GM19452 (cell line): ENCODE data around the gene FYN.
A peak's percentile ranks its signal among the peaks of the same experiment; 100 is the strongest.

Source experiments
- ATAC-seq: cut with Tn5 transposase; IDR thresholded peaks from one replicate; pipeline ENCODE4 v1.9.1; 2021; ENCODE audit not compliant: unreplicated experiment

FYN gene

GRCh38 chr6:111809264-111809663 is 64.0 kb downstream of the FYN start:
- no peak for ATAC-seq

DNA sequence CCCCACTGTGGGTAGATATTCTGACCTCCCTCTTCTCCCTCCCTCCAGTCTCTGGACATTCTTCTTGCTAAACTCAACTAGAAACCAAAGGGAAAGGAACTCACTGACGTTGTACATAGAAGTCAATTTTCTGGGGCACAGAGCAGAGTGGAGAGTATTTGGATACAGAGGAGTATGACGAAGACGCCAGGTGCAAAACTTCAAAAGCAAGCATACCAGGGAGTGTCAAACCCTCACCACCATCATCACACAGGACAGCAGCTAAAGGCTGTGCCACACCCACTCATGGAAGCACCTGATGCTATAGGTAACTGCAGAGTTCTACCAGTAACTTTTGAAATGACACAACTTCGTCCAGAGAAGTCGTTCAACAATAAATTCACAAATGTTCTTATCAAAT is 64.8 kb downstream of the FYN start:
- ATAC-seq: no peak

DNA sequence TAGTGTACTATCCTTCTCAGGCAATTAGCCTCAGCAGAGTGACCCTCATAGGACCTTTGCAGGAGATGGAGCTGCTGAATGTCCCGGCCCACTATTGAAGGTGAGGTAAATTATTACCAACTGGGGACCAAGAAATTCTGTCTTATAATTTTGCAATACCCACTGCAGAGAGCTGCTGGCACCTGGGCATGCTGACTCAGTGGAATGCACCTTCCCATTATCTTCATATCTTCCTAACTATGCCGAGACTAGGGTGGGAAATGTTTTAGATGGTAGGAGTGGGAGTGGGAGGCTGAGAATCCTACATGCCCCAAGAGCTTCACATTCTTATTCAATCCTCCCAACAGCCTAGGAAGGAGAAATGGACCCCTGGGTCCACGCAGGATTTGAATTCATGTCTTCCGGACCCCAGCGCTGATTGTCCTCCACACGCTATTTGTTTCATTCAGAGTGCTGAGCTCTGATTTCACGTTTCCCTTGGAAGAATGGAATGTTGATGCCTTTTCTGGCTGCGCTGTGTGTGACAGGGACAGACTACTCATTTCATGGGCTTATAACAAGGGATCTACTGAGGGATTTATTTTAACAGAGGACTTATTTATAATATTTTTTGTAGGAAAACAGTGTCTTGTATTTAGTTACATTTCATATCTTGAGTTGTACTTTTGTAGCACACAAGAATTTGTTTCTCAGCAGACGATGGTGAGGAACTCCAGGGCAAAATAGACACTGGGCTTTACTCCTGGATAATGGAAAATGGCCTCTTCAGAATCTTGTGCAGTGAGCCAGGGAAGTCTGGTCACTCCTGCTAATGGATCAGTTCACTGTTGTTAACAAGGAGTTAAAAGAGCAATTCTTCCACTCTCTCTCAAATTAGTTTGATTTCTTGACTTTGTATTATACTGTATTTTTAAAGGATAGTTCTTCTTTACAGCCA is 66.4 kb downstream of the FYN start:
- ATAC-seq: no peak

DNA sequence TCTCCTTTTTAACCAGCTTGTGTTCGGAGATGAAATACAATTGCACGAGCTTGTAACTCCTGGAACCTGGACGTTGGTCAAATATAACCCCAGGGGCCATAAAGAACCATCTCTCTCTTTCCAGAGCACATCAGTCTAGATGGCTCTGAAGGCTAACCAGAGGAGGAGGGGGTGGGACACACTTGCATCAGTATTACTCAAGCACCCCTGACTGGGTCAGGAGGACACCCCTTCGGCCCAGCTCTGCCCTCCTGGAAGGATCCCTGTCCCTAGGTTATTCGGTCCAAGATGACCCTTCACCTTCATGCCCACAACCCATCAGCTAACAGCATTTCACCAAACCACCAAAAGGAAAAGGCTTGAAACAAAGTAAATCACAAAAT is 67.1 kb downstream of the FYN start:
- ATAC-seq: peak; percentile 7

DNA sequence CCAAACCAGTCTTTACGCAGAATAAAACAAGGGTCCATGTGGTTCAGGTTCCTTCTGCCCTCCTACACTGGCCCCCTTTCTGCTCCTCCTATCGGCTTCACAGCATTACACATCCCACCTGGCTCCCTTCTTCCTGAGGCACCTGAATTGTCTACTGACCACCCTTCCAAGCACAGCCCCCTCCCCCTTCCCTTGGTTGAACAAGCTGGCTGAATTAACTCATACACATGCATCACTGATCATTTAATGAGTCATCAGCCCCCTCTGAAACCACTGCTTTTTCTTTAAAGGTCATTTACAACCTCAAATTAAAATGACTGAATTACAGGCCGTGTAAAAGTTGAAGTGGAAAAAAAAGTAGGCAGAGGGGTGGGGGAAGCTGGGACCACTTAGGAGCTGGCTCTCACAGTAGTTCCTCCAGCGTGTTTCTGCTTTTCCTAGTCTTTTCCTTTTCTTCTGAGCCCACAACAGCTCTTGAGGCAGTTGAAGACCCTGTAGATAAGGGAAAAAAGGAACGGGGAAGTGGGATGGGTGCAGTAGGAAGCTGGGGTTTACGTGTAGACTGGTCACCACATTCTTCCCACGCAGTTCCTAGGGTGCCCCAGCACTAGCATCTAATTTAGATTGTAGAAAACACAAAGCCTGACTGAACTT is 67.6 kb downstream of the FYN start:
- peak; percentile 51 for ATAC-seq

GRCh38 chr6:111804627-111805235 is 68.5 kb downstream of the FYN start:
- ATAC-seq: peak; percentile 72

- no peak for ATAC-seq
Observed at GRCh38 chr6:111803804-111804203, 69.4 kb downstream of the FYN start.

- no peak for ATAC-seq
Observed at GRCh38 chr6:111803371-111803770, 69.9 kb downstream of the FYN start.

- no peak for ATAC-seq
Observed at GRCh38 chr6:111802720-111803330, 70.4 kb downstream of the FYN start.

- ATAC-seq: no peak
Observed at GRCh38 chr6:111802015-111802414, 71.2 kb downstream of the FYN start.

DNA sequence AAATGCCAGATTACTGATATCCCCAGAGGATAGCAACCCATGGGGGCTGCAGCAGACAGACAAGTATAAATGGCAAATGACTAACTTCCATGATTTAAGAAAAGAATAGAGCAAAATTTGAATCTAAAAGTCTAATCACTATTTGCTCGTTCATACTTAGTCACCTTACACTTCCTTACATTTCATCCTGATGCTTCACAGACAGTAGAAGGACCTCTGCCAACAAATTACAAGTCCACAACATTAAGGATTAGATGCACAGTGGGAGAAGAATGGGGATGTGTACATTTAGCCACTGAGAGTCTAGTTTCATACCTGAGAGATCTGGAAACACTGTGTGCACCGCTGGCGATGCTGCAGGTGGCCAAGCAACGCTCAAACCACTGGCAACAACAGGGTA is 72.4 kb downstream of the FYN start:
- no peak for ATAC-seq

GRCh38 chr6:111800259-111800765 is 72.9 kb downstream of the FYN start:
- no peak for ATAC-seq

DNA sequence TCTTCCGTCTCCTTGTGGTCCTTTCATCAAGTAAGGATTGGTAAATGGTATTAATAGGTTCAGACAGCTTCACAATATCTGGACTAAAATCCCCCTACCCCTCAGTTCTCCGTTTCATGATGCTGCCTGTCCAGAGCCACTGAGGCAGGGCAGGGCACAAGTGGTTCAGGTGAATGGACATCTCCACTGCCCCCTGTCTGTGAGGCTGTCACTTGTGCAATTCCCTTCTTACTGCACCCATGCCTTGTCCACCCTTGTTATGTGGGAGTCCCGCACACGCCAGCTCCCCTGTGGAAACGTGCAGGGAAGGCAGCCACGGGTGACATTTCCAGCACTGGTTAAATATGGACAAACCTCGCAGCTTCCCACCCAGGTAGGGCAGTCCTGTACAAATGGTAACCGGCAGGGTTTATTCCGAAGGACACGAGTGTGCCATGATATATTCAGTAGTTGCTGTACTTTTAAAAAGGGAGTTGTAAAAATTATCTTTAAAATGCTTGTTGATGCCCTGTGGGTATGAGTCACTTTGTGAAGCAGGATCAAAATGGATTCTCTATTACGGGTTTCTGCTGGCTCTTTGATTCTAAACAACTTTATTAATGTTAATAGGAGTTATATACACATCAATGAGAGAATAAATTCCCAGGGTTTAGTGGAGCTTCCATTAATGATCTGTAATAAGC is 73.5 kb downstream of the FYN start:
- no peak for ATAC-seq

- no peak for ATAC-seq
Observed at GRCh38 chr6:111798281-111798725, 74.9 kb downstream of the FYN start.

- ATAC-seq: no peak
Observed at GRCh38 chr6:111796310-111796918, 76.8 kb downstream of the FYN start.

- no peak for ATAC-seq
Observed at GRCh38 chr6:111795558-111795957, 77.7 kb downstream of the FYN start.

DNA sequence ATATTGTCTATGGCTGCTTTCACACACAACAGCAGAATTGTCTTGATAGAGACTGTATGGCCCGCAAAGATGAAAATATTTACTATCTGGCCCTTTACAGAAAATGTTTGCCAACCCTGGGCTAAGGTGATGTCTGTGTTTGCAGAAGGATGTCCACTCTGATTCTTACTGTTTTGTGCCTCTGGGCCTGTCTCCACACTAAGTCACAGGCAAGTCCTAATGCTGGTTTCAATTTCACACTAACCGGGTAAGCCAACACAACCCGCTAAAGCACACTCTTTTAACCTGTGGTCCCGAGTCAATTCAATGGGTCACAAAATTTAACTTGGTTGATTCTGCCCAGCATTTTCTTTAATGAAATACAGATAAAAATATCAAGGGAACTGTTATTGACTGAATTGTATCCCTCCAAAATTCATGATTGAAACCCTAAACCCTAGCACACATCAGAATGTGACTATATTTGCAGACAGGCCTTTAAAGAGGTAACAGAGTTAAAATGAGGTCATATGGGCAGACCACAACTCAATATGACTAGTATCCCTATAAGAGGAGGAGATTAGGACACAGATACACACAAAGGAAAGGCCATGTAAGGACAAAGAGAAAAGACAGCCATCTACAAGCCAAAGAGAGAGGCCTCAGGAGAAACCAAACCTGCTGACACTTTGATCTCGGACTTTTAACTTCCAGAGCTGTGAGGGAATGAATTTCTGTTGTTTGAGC is 78.4 kb downstream of the FYN start:
- peak; percentile 58 for ATAC-seq

DNA sequence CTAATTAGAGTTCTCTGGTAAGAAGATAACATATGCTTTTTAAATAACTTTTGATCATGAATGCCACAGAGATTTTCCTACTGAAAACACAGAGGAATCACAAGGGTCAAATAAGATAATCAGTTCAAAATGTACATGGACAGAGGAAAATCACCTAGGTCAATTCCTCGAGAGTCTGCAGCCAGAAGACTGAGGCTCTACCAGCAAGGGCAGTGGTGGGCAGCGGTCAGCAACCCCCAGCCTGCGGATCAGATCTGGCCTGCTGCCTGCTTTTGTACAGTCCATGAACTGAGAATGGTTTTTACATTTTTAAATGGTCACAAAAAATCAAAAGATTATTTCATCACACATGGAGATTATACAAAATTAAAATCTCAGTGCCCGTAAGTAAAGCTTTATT is 79.0 kb downstream of the FYN start:
- ATAC-seq: no peak

DNA sequence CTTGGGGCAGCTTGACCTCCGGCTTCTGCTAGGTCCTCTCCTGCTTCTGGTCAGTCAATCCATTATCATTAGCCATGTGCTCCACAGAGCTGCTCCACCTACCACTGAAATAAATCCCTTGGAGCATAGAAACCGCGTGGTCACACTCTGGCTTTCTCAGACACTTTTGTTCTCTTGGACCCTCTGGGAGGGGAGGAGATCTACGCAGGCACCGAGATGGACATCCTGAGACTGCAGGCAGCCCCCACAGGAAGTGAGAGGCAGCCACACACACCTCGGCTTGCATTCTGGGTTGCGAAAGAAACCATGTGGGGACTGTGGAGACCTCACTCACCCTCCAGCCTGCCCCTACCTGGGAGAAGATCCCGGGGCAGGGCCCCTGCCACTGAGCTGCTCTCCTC is 79.5 kb downstream of the FYN start:
- ATAC-seq: peak; percentile 69
